ENCODE measurements around the gene TXLNG.

The TXLNG gene

DNA sequence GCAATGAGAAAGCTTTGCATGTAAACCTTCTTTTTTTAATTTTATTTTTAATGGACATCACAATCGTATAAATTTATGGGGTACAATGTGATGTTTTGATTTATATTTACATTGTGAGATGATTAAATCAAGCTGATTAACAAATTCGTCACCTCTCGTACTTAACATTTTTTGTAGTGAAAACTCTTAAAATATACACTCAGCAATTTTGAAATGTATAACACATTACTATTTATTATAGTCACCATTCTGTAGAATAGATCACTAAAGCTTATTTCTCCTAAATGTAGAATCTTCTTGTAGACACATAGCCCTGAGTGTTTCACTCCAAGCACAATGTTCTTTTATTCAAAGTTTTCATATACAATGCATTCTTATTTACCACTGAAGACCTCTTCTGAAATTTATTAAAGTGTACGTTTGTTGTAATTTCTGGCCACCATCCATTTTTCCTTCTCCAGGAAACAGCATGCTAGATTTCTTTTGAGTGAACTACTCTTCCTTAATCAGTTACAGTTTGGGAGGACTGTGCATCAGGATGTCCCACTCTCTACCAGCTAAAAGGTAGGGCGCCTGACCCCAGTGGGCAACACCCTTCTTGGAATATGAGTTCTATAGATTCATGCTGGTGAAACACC, 88.3 kb downstream of the TXLNG start:
- DNase-seq, result no peak

DNA sequence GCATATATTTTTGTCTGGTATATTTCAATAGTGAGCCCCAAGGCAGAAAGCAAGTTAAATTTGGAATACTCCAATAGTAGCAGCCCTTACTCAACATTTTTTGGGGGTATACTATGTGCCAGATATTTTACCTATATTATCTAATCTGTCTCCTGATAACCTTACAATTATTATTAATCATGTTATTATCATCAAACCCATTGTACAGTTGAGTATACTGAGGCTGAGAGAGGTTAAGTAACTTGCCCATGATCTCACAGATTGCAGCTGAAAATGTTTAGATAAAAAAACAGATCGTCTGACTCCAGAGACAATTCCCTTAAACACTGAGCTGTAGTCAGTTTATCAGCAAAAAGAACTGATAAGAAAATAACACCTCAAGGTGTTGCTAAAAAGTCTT, 90.4 kb downstream of the TXLNG start:
- DNase-seq, result no peak

DNA sequence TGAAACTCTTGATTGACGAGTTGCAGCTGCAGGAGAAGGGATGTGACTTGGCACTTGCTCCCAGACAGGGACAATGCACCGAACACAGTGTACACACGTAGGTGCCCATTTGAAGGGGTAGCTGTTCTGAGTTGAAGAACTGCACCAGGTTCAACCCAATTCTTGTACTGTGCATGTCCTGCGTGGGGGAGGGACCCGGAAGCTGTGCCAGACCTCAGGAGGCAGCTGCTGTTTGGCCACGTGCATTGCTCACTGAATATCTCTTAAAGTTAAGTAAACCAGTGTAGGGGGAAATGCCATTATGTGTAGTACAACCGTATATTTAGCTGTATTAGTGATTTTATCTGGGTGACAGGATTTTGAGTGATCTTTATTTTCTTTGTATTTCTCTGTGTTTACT, 95.9 kb downstream of the TXLNG start:
- DNase-seq, result no peak

DNA sequence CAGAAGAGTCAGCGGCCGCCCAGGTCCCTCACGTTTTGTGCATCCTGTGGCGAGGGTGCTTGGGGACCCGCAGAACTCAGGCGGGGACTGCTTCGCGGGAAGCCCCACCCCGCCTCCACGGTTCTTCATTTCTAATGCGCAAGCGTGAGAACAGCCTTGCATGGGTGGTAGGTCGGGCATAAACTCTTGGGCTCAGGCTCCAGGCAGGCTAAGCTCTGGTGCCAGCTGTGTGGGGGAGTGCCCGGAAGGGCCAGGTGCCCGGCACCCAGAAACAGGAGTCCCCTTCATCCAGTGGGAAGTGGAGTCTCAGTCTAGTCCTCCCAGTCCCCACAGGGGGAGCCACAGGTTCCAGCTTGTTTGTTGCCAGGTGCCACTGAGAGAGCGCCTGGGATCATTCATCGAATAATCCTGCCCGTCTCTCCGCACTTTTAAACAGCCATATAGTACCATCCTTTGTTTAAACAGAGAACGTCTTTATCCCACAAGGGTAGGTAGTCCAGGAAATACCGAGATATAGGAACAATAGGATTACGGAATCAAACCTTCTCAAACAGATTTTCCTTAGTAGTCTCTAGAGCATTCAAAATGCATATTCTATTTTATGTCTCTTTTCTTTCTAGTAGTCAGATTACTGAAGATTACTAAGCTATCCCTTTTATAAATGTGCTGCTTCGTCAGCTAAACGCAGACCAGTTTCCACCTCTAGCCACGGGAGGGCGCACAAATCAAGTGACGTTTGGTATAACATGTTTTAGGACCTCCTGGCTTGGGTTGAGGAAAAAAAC, 96.6 kb downstream of the TXLNG start:
- DNase-seq, result peak; percentile 87

DNA sequence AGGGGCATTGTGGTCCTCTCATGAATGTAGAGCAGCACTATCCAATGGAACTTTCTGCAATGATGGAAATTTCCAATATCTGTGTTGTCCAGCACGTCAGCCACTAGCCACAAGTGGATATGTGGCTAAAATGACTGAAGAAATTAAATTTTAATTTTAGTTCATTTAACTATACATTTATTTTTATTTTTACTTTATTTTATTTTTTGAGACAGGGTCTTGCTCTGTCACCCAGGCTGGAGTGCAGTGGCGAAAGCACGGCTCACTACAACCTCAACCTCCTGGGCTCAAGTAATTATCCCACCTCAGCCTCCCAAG, 97.2 kb downstream of the TXLNG start:
- DNase-seq, result no peak

DNA sequence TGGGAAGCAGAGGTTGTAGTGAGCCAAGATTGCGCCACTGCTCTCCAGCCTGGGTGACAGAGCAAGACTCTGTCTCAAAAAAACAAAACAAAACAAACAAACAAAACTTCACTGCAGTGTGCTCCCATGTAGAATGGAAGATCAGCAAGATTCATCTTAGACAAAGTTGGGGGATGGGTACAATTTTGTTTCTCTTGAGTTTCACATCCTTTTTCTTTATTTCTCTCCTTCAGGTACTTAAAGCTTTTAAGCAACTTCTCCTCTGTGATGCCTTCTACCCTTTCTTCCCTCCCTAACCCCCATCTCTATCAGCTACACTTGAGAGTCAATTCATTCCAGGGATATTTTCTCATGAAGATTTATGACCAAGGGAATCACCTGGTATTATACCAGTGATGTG, 99.4 kb downstream of the TXLNG start:
- DNase-seq, result no peak

DNA sequence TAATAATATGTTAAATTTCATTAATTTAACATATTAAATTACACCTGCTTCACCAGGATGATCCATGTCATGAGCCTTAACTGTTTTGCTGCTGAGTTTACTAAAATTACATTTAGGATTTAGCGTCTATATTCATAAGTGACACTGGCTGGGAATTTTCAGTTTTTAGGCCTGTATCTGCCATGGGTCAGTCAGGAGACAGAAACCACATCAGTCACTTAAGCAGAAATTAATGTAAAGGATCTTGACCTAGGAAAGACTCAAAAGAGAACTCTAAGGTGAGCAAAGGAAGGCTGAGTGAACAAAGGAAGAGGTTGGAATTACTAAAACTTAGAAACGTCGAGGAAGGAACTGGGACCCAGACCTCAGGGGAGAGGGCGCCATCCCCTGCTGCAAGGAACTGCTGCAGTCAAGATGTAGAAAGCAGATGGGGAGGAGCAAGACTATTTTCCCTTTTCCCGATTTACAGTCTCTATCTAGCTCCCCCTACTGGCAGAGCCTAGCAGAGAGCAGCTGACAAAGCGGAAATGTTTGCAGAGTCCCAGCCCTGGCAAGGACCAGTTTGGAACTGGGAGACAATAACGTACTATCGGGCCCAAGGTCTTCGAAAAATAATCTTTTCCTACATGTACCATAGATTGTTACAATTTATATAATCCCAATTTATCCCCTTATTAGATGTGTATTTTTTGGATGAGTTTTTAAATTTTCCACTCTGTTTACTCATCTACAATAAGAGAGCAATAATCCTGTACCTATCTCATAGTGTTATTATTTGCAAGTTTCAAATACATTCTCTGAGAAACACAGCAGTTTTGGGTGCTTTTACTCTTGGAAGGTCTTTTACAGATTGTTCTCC, 106.5 kb downstream of the TXLNG start:
- peak; percentile 86 for DNase-seq

All from NCI-H2227 treated with DMSO at 0.1 percent for 48 hours (cell line).